MM.1S (cell line): ENCODE measurements around the gene CPPED1.

Experiments
- DNase-seq: peaks from one replicate; pipeline ENCODE4 v3.0.0-alpha.2; 2015
- H2AFZ ChIP-seq: fragments of 300-600 bp; sonication (generic); 2 replicates; pipeline ENCODE4 v1.6.0; 2016; ENCODE audit warnings: antibody characterized with exemption, low read length
- H3F3A ChIP-seq: fragments of 300-600 bp; sonication (generic); 2 replicates; pipeline ENCODE4 v1.6.1; 2016; ENCODE audit warnings: mild to moderate bottlenecking, antibody characterized with exemption, low read length, moderate library complexity, mixed read lengths; ENCODE audit not compliant: insufficient read depth
- H3K27ac ChIP-seq: fragments of 300-600 bp; sonication (generic); 2 replicates; pipeline ENCODE4 v1.5.1; 2016; ENCODE audit warnings: mild to moderate bottlenecking, low read length
- H3K27me3 ChIP-seq: fragments of 300-600 bp; sonication (generic); replicated peaks from 2 replicates; pipeline ENCODE4 v1.6.0; 2016; ENCODE audit warnings: low read length; ENCODE audit not compliant: insufficient read depth
- H3K36me3 ChIP-seq: fragments of 300-600 bp; sonication (generic); replicated peaks from 2 replicates; pipeline ENCODE4 v1.6.1; 2016; ENCODE audit warnings: mild to moderate bottlenecking, low read length, mixed read lengths; ENCODE audit not compliant: insufficient read depth
- H3K4me1 ChIP-seq: fragments of 300-600 bp; sonication (generic); 2 replicates; pipeline ENCODE4 v1.6.1; 2016; ENCODE audit warnings: low read length, mixed read lengths
- H3K4me2 ChIP-seq: fragments of 300-600 bp; sonication (generic); 2 replicates; pipeline ENCODE4 v1.6.0; 2016; ENCODE audit warnings: low read depth, low read length
- H3K4me3 ChIP-seq: fragments of 300-600 bp; sonication (generic); 2 replicates; pipeline ENCODE4 v1.5.1; 2016; ENCODE audit warnings: low read length, mixed read lengths
- H3K79me2 ChIP-seq: fragments of 300-600 bp; sonication (generic); 2 replicates; pipeline ENCODE4 v1.6.1; 2016; ENCODE audit warnings: mixed run types, low read length, mixed read lengths
- H3K9ac ChIP-seq: fragments of 300-600 bp; sonication (generic); 2 replicates; pipeline ENCODE4 v1.6.1; 2016; ENCODE audit warnings: low read length, mixed read lengths
- H3K9me2 ChIP-seq: fragments of 300-600 bp; sonication (generic); replicated peaks from 2 replicates; pipeline ENCODE4 v1.6.1; 2016; ENCODE audit warnings: mild to moderate bottlenecking, low read length, mixed read lengths; ENCODE audit not compliant: insufficient read depth
- H3K9me3 ChIP-seq: fragments of 300-600 bp; sonication (generic); replicated peaks from 2 replicates; pipeline ENCODE4 v1.6.1; 2016; ENCODE audit warnings: mild to moderate bottlenecking, low read length, mixed read lengths; ENCODE audit not compliant: insufficient read depth
- H4K20me1 ChIP-seq: fragments of 300-600 bp; sonication (generic); 2 replicates; pipeline ENCODE4 v1.6.1; 2016; ENCODE audit warnings: mild to moderate bottlenecking, low read length, moderate library complexity, mixed read lengths; ENCODE audit not compliant: insufficient read depth
- CTCF ChIP-seq: fragments of 300-600 bp; sonication (generic); IDR thresholded peaks from 2 replicates; pipeline ENCODE4 v1.5.1; 2016; ENCODE audit warnings: antibody characterized with exemption, low read length, mixed read lengths
- EZH2 ChIP-seq: fragments of 300-600 bp; sonication (generic); optimal IDR thresholded peaks from 2 replicates; pipeline ENCODE3; 2017; ENCODE audit warnings: low read depth, mild to moderate bottlenecking, antibody characterized with exemption, low read length, mixed read lengths
- EZH2phosphoT487 ChIP-seq: fragments of 300-600 bp; sonication (generic); IDR thresholded peaks from 2 replicates; pipeline ENCODE4 v1.6.1; 2018; ENCODE audit warnings: antibody characterized with exemption, low read length

Gene CPPED1

GRCh38 chr16:12796498-12796897 is 7.2 kb downstream of the CPPED1 start:
- H3K4me1 ChIP-seq, result no peaks in the 10 kb centered on the region

GRCh38 chr16:12794486-12795387 is 8.9 kb downstream of the CPPED1 start:
- no peak overlapping the region for H3K4me2 ChIP-seq
- no peak overlapping the region for H3K4me3 ChIP-seq
- H3F3A ChIP-seq, result no peaks in the 10 kb centered on the region
- no peaks in the 10 kb centered on the region for H3K79me2 ChIP-seq
- no peaks in the 10 kb centered on the region for H3K4me1 ChIP-seq
- no peaks in the 10 kb centered on the region for H3K9me2 ChIP-seq
- H3K27ac ChIP-seq, result no peak overlapping the region
- no peak for DNase-seq
- H3K27me3 ChIP-seq, result no peaks in the 10 kb centered on the region
- H3K36me3 ChIP-seq, result no peaks in the 10 kb centered on the region
- no peak overlapping the region for H3K9ac ChIP-seq
- H3K9me3 ChIP-seq, result no peaks in the 10 kb centered on the region
- H2AFZ ChIP-seq, result no peak overlapping the region
- H4K20me1 ChIP-seq, result no peaks in the 10 kb centered on the region
- TF ChIP-seq CTCF, result no peak
- TF ChIP-seq EZH2phosphoT487, result no peak
- TF ChIP-seq EZH2, result no peak

More at GRCh38 chr16:12796498-12796897, 7.2 kb downstream of the CPPED1 start:
- Histone ChIP-seq H3K27ac (no peak overlapping the region), H2AFZ (no peak overlapping the region), H3F3A (no peaks in the 10 kb centered on the region), H4K20me1 (no peaks in the 10 kb centered on the region), H3K27me3 (no peaks in the 10 kb centered on the region), H3K9me2 (no peaks in the 10 kb centered on the region), H3K4me3 (no peak overlapping the region), H3K9me3 (no peaks in the 10 kb centered on the region), H3K4me2 (no peak overlapping the region), H3K79me2 (no peaks in the 10 kb centered on the region), H3K36me3 (no peaks in the 10 kb centered on the region), H3K9ac (no peak overlapping the region)
- no peak for DNase-seq
- no peak for TF ChIP-seq EZH2
- no peak for TF ChIP-seq CTCF
- no peak for TF ChIP-seq EZH2phosphoT487

- Histone ChIP-seq H3K79me2 (no peaks in the 10 kb centered on the region), H3K27me3 (no peaks in the 10 kb centered on the region), H3K27ac (no peak overlapping the region)
Measured at GRCh38 chr16:12793865-12794240, 9.8 kb downstream of the CPPED1 start.

More at GRCh38 chr16:12793865-12794240, 9.8 kb downstream of the CPPED1 start:
- H3K4me3 ChIP-seq, result no peak overlapping the region
- no peak overlapping the region for H3K9ac ChIP-seq
- H3K36me3 ChIP-seq, result no peaks in the 10 kb centered on the region
- TF ChIP-seq EZH2, result no peak
- no peak for TF ChIP-seq EZH2phosphoT487
- no peak for TF ChIP-seq CTCF
- H2AFZ ChIP-seq, result no peak overlapping the region
- no peak for DNase-seq
- no peaks in the 10 kb centered on the region for H3K4me1 ChIP-seq
- H3K9me2 ChIP-seq, result no peaks in the 10 kb centered on the region
- no peaks in the 10 kb centered on the region for H3F3A ChIP-seq
- H3K4me2 ChIP-seq, result no peak overlapping the region
- H4K20me1 ChIP-seq, result no peaks in the 10 kb centered on the region
- H3K9me3 ChIP-seq, result no peaks in the 10 kb centered on the region
